ENCODE measurements around the gene DEGS1. TPM values are rescaled to one million over a fixed set of nuclear protein-coding genes. Genes with fewer than 3 reads are reported as not detected.
"Not testable (repeated sequence)": the region's sequence is repeated elsewhere in the genome, so short reads cannot be mapped to it uniquely, and the experiment has no call there.

Gene DEGS1
- total RNA-seq, 2 donors from 2014 or later: 91.5 to 109 TPM

GRCh38 chr1:224205438-224205840 lies 22.4 kb downstream of the DEGS1 start:
- intact Hi-C loops (cut with DNase I): no loop called here
- DNase-seq (ENCODE audit: low spot score): peak; percentile 48

- peak; percentile 47 for DNase-seq (ENCODE audit: low spot score)
- intact Hi-C loops (cut with DNase I): not testable (repeated sequence)
Measured at GRCh38 chr1:224205931-224206538, 23.0 kb downstream of the DEGS1 start.

GRCh38 chr1:224211206-224211962 lies 28.3 kb downstream of the DEGS1 start:
- DNase-seq (ENCODE audit: low spot score): peak; percentile 18
- intact Hi-C loops (cut with DNase I): no loop called here

- DNase-seq (ENCODE audit: low spot score): peak; percentile 70
Measured at GRCh38 chr1:224212618-224213061, 29.6 kb downstream of the DEGS1 start.

GRCh38 chr1:224213438-224214119 lies 30.5 kb downstream of the DEGS1 start:
- intact Hi-C loops (cut with DNase I): no loop called here
- DNase-seq (ENCODE audit: low spot score): peak; percentile 45

More at GRCh38 chr1:224212618-224213061, 29.6 kb downstream of the DEGS1 start:
- intact Hi-C loops (cut with DNase I): no loop called here

- intact Hi-C loops (cut with DNase I): no loop called here
- no peak for DNase-seq (ENCODE audit: low spot score)
Measured at GRCh38 chr1:224216382-224216781, 33.3 kb downstream of the DEGS1 start.

GRCh38 chr1:224217655-224218623 lies 34.9 kb downstream of the DEGS1 start:
- intact Hi-C loops (cut with DNase I): no loop called here

GRCh38 chr1:224219011-224219611 lies 36.1 kb downstream of the DEGS1 start:
- DNase-seq (ENCODE audit: low spot score): peak; percentile 16
- intact Hi-C loops (cut with DNase I): no loop called here

More at GRCh38 chr1:224217655-224218623, 34.9 kb downstream of the DEGS1 start:
- peak; percentile 1 for DNase-seq (ENCODE audit: low spot score)

GRCh38 chr1:224219612-224220059 lies 36.6 kb downstream of the DEGS1 start:
- peak; percentile 4 for DNase-seq (ENCODE audit: low spot score)
- intact Hi-C loops (cut with DNase I): no loop called here

GRCh38 chr1:224223819-224224714 lies 41.0 kb downstream of the DEGS1 start:
- intact Hi-C loops (cut with DNase I): no loop called here
- DNase-seq (ENCODE audit: low spot score): peak; percentile 10

- intact Hi-C loops (cut with DNase I): no loop called here
- peak; percentile 34 for DNase-seq (ENCODE audit: low spot score)
Measured at GRCh38 chr1:224226849-224227502, 43.9 kb downstream of the DEGS1 start.

- intact Hi-C loops (cut with DNase I): no loop called here
- DNase-seq (ENCODE audit: low spot score): no peak
Measured at GRCh38 chr1:224234017-224234416, 51.0 kb downstream of the DEGS1 start.

GRCh38 chr1:224235813-224236493 lies 52.9 kb downstream of the DEGS1 start:
- DNase-seq (ENCODE audit: low spot score): no peak
- intact Hi-C loops (cut with DNase I): no loop called here

GRCh38 chr1:224237119-224237881 lies 54.3 kb downstream of the DEGS1 start:
- intact Hi-C loops (cut with DNase I): no loop called here
- no peak for DNase-seq (ENCODE audit: low spot score)

- no peak for DNase-seq (ENCODE audit: low spot score)
- intact Hi-C loops (cut with DNase I): no loop called here
Measured at GRCh38 chr1:224238212-224238611, 55.2 kb downstream of the DEGS1 start.

- intact Hi-C loops (cut with DNase I): no loop called here
- no peak for DNase-seq (ENCODE audit: low spot score)
Measured at GRCh38 chr1:224238756-224239155, 55.7 kb downstream of the DEGS1 start.
